GM10266 (cell line): Measurements from ENCODE around the gene WWOX.

ENCODE experiments used
- DNase-seq: peaks from one replicate; pipeline ENCODE4 v3.0.0; 2012; ENCODE audit errors: extremely low spot score
- TF ChIP-seq, protein P1 (sequence below): IDR thresholded peaks from 2 replicates; pipeline ENCODE4 v1.5.1; 2012; ENCODE audit warnings: mild to moderate bottlenecking, low read depth; ENCODE audit not compliant: control insufficient read depth, insufficient read depth; ENCODE audit errors: missing control alignments

WWOX gene

DNA sequence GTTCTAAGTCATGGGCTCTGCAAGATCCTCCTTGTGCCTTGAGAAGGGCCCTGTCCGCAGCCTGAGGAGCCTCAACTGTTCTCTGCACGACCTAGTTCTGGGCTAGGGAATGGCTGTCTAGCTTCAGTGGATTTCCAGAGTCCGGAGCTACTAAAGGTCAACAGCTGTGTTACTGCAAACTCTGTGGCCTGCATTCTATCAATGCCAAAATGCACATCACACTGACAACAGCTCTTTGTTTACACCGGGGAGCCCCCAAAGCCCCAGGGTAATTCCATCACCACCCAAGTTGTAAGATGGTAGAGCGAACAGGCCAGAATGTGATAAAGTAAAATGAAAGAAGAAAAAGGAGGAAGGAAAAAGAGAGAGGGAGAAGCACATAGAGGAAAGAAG lies 890.9 kb downstream of the WWOX start:
- TF ChIP-seq, protein P1, sequence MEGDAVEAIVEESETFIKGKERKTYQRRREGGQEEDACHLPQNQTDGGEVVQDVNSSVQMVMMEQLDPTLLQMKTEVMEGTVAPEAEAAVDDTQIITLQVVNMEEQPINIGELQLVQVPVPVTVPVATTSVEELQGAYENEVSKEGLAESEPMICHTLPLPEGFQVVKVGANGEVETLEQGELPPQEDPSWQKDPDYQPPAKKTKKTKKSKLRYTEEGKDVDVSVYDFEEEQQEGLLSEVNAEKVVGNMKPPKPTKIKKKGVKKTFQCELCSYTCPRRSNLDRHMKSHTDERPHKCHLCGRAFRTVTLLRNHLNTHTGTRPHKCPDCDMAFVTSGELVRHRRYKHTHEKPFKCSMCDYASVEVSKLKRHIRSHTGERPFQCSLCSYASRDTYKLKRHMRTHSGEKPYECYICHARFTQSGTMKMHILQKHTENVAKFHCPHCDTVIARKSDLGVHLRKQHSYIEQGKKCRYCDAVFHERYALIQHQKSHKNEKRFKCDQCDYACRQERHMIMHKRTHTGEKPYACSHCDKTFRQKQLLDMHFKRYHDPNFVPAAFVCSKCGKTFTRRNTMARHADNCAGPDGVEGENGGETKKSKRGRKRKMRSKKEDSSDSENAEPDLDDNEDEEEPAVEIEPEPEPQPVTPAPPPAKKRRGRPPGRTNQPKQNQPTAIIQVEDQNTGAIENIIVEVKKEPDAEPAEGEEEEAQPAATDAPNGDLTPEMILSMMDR, result no peak
- no peak for DNase-seq

DNA sequence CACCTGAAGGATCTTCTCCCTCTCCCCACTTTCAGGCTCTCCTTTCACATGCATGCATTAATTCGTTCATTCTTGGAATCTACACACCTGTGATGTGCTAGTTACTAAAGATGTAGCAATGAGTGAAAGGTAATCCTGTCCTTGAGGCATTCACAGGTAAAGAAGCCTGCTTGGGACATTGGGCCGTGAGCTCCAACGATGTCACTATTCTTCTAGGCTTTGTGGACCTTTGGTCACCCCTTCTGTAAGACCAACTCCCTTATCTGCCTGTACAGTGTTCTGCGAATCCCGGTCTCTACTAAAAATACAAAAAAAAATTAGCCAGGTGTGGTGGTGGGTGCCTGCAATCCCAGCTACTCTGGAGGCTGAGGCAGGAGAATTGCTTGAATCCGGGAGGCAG lies 892.5 kb downstream of the WWOX start:
- no peak for DNase-seq

DNA sequence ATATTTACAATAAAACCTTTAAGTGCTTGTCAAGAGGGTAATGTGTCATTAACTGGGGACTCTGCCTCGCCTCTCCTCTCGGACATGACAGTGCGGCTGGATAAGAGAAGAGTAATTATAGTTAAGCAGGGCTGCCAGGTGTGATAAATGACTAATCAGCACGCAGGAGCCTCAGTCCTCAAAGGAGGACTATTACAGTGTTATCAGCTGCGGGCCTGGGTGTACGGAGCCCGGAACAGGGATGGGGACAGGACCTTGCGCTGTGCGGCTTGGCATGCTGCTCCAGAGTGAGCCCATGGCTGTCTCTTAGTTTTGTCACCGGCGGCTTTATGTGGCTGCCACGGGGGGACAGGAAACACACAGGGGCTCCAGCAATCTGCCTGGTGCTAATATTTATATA lies 893.9 kb downstream of the WWOX start:
- TF ChIP-seq, protein P1, result no peak
- DNase-seq, result no peak

More for the DNA sequence above, 892.5 kb downstream of the WWOX start:
- TF ChIP-seq, protein P1, result no peak

DNA sequence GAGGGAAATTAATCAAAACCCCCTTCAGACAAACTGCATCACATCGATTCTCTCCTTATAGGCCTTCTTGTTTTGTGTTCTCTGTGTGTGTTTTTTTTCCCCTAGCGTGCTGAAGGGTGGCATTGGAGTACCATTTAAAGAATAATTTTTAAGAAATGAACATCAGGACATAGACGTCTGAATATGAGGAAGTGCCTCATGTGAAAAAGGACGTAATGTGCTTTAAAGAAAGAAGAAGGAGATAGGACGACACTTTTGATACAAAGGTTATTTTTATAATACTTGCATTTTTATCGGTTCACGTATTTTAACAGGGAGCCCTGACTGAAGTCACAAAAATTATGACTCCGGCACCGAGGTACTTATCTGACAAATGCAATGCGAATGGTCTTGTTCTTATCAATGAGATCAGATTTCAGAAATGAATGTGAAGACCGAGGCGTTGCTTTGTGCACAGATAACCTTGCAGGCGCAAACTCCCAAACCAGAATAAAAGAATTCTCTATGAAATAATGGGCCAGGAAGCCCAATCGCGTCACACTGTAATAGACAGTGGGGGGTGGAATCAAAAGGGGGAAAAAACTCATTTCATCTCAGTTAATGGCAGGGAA lies 894.8 kb downstream of the WWOX start:
- TF ChIP-seq, protein P1, result no peak
- DNase-seq, result no peak

DNA sequence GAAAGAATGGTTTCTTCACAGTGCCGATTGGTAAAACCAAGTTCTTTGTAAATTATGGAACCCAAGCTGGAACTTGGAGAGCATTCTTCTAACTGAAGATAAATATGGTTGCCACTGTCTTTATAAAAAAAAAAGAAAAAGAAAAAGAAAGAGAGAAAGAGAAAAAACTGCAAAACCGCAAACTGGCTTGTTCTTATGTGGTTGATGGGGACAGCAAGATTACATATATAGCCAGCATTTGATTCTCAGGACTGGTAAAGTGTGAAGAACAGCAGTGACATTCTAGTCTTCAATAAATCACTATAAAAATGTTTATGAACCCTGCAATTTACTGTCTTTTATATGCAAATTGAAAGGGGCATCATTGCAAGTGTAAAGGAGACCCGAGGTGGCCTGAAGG lies 896.0 kb downstream of the WWOX start:
- TF ChIP-seq, protein P1, result no peak
- no peak for DNase-seq

DNA sequence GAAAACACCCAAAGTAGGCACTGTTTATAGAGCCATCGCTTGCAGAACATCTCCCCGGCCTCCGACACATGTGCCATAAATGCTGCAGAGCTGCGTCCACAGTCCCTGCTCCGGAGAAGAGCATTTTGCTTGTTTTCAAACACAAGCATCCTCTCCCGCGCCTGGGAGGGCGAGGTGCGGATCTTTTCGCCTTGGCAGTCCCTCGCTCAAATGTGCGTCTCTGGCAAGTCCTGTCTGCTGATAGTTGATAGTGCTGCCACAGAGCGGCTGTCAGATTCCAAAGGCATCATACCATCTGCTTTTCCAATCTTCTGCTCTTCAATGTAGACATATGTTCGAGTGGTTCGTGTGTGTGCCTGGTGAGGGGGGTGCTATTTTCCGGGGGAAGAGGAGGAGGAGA lies 897.3 kb downstream of the WWOX start:
- no peak for DNase-seq
- TF ChIP-seq, protein P1, result no peak

DNA sequence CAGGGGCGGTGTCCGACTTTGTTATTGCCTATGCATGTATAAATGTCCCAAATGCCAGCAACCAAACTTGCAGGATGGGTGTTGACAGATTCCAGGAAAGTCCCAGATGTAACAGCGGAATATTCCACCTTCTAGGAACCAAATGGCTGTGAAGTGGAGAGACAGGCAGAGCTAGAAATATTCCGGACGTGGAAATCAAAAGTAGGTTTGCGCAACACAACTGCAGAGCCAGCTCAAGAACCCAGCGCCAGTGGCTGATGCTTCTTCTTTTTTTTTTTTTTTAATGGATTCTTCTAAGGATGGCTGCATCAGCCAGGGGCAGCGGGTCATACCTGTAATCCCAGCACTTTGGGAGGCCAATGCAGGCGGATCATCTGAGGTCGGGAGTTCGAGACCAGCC lies 899.4 kb downstream of the WWOX start:
- no peak for DNase-seq
- TF ChIP-seq, protein P1, result no peak
